ENCODE measurements around the gene COL12A1. TPM values are rescaled to one million over a fixed set of nuclear protein-coding genes. Genes with fewer than 3 reads are reported as not detected.
"Not testable (repeated sequence)": the region's sequence is repeated elsewhere in the genome, so short reads cannot be mapped to it uniquely, and the experiment has no call there.

Gene COL12A1
- total RNA-seq, 4 donors from 2014 or later, result 136 to 423 (median 275) TPM

- Histone ChIP-seq H3K36me3 (no peaks in the 10 kb centered on the region), H3K4me3 (no peak overlapping the region), H3K27me3 (no peaks in the 10 kb centered on the region), H3K27ac (peak overlapping the region; percentile 91 to 94), H3K4me1 (no peaks in the 10 kb centered on the region), H3K9me3 (no peaks in the 10 kb centered on the region)
- intact Hi-C loops (cut with DNase I; ENCODE audit: low total_unique reads), result no loop called here
- TF ChIP-seq, protein P1, sequence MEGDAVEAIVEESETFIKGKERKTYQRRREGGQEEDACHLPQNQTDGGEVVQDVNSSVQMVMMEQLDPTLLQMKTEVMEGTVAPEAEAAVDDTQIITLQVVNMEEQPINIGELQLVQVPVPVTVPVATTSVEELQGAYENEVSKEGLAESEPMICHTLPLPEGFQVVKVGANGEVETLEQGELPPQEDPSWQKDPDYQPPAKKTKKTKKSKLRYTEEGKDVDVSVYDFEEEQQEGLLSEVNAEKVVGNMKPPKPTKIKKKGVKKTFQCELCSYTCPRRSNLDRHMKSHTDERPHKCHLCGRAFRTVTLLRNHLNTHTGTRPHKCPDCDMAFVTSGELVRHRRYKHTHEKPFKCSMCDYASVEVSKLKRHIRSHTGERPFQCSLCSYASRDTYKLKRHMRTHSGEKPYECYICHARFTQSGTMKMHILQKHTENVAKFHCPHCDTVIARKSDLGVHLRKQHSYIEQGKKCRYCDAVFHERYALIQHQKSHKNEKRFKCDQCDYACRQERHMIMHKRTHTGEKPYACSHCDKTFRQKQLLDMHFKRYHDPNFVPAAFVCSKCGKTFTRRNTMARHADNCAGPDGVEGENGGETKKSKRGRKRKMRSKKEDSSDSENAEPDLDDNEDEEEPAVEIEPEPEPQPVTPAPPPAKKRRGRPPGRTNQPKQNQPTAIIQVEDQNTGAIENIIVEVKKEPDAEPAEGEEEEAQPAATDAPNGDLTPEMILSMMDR (IDR thresholded peaks at IDR 0.05), result no peak
- no peak for TF ChIP-seq POLR2A (IDR thresholded peaks at IDR 0.05)
- DNase-seq, result no peak
These were observed 6.0 kb downstream of the COL12A1 start for GRCh38 chr6:75199889-75200288.

GRCh38 chr6:75196081-75196687, 9.7 kb downstream of the COL12A1 start:
- no peaks in the 10 kb centered on the region for H3K9me3 ChIP-seq
- H3K4me1 ChIP-seq, result no peaks in the 10 kb centered on the region
- intact Hi-C loops (cut with DNase I; ENCODE audit: low total_unique reads), result no loop called here
- no peak overlapping the region for H3K27ac ChIP-seq
- H3K36me3 ChIP-seq, result no peaks in the 10 kb centered on the region
- TF ChIP-seq, protein P1 (IDR thresholded peaks at IDR 0.05), result no peak
- TF ChIP-seq POLR2A (IDR thresholded peaks at IDR 0.05), result no peak
- H3K27me3 ChIP-seq, result no peaks in the 10 kb centered on the region
- H3K4me3 ChIP-seq, result no peak overlapping the region
- DNase-seq, result no peak

DNA sequence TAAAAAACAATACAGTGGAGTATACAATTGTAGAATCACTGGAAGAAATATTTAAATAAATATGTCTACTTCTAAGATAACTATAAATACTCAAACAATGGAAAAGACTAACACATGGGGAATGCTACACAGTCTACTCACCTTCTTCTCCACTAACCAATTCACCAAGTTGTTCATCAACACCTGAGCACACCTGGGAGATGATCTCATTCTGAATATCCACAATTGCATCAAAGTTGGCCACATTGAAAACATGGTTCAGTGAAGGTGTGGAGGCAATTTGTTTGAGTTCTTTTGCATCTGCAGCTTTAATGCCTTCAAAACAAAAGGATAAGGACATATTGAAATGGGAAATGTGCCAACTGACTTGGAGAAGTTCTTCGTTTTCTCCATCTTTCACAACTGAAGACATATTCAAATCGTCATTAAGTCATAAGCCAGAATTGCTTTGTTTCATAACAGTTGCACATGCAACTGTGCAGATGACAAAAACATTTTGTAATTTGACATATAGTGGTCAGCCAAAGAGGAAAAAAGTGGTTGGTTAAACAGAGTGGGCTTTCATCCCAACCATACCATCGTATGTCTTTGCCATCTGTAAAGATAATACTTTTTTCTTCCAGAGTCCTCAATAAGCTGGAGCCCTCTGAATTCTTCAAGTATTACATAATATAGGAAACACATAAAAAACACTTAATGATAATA, 17.5 kb downstream of the COL12A1 start:
- Histone ChIP-seq H3K4me3 (no peak overlapping the region), H3K4me1 (no peaks in the 10 kb centered on the region), H3K27ac (no peak overlapping the region), H3K27me3 (no peaks in the 10 kb centered on the region), H3K9me3 (no peaks in the 10 kb centered on the region), H3K36me3 (peaks cover 0 to 2% of the 10 kb centered on the region in 2 donors)
- TF ChIP-seq POLR2A (IDR thresholded peaks at IDR 0.05), result no peak
- TF ChIP-seq, protein P1 (IDR thresholded peaks at IDR 0.05), result no peak
- intact Hi-C loops (cut with DNase I; ENCODE audit: low total_unique reads), result no loop called here
- no peak for DNase-seq

- H3K27ac ChIP-seq; DNase-seq; H3K9me3 ChIP-seq; H3K4me3 ChIP-seq; H3K36me3 ChIP-seq; H3K4me1 ChIP-seq; H3K27me3 ChIP-seq; intact Hi-C loops (cut with DNase I; ENCODE audit: low total_unique reads): not testable (repeated sequence)
These were observed 19.3 kb downstream of the COL12A1 start for GRCh38 chr6:75186581-75186980.

DNA sequence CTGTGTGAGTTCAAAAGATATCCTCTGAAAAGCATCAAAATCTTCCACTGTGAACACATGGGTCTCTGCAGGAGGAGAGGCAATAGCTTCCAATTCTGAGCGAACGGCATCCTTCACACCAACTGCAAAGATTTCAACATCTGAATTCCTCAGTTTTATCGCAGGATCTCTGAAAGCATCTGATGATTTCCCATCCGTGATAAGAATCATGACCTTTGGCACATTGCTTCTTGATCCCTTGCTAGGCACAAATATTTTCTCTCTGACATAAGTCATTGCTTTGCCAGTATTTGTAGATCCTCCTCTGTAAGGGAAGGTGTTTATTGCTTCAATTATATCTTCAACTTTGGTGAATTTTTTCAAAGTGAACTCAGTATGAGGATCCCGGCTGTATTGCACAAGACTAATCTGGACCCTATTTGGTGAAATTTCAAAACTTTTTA, 22.7 kb downstream of the COL12A1 start:
- peak in 1 of 2 donors; percentile 43 for DNase-seq
- TF ChIP-seq POLR2A (IDR thresholded peaks at IDR 0.05), result no peak
- TF ChIP-seq, protein P1 (IDR thresholded peaks at IDR 0.05), result no peak
- Histone ChIP-seq H3K36me3 (no peaks in the 10 kb centered on the region), H3K27ac (no peak overlapping the region), H3K4me3 (no peak overlapping the region), H3K27me3 (no peaks in the 10 kb centered on the region), H3K9me3 (no peaks in the 10 kb centered on the region), H3K4me1 (no peaks in the 10 kb centered on the region)
- intact Hi-C loops (cut with DNase I; ENCODE audit: low total_unique reads), result no loop called here
